GM12872 (cell line): ENCODE measurements around the gene PLPP1.

Source experiments
- TF ChIP-seq, protein P1 (sequence below): IDR thresholded peaks from 3 replicates; pipeline ENCODE4 v1.5.1; 2011; ENCODE audit warnings: low read depth, mild to moderate bottlenecking, low read length, moderate library complexity; ENCODE audit not compliant: insufficient read depth

The PLPP1 gene

GRCh38 chr5:55387865-55388264 is 146.9 kb downstream of the PLPP1 start:
- TF ChIP-seq, protein P1, sequence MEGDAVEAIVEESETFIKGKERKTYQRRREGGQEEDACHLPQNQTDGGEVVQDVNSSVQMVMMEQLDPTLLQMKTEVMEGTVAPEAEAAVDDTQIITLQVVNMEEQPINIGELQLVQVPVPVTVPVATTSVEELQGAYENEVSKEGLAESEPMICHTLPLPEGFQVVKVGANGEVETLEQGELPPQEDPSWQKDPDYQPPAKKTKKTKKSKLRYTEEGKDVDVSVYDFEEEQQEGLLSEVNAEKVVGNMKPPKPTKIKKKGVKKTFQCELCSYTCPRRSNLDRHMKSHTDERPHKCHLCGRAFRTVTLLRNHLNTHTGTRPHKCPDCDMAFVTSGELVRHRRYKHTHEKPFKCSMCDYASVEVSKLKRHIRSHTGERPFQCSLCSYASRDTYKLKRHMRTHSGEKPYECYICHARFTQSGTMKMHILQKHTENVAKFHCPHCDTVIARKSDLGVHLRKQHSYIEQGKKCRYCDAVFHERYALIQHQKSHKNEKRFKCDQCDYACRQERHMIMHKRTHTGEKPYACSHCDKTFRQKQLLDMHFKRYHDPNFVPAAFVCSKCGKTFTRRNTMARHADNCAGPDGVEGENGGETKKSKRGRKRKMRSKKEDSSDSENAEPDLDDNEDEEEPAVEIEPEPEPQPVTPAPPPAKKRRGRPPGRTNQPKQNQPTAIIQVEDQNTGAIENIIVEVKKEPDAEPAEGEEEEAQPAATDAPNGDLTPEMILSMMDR, result no peak

DNA sequence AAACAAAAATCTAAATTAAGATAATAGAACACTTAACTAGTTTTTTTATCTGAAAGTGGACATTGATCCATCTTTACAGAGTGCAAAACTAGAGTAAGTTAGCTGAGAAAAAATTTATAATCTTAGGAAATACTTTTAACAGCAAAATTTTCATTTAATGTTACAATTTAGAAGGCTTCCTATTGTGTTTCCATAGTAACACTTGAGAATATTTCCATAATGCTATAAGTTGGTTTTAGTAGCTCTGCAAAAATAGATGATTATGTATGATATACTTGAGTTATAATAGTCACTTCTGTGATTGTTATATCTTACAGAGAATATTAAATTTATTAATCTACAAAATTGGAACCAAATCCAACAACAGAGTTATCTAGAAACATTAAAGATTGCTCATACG is 148.4 kb downstream of the PLPP1 start:
- TF ChIP-seq, protein P1, result no peak

DNA sequence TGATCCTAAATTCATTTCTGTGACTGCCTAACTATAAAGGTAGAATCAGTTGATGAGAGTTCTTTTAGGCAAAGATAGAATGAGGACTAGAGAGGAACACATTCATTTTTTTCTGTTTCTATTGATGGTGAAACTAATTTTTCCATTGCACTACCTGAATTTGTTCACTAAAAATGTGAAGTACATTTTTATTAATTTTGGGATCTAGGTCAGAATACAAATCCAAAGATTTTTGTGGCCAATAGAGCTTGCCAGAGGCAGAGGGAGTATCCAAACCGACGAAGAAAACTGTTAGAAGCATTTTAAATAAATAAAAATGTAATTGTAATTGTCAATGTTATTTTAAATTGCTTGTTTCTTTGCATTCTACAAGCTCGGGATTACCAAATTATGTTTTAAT is 148.9 kb downstream of the PLPP1 start:
- TF ChIP-seq, protein P1, result no peak

- TF ChIP-seq, protein P1, result no peak
These were observed 149.5 kb downstream of the PLPP1 start for GRCh38 chr5:55385227-55385626.

DNA sequence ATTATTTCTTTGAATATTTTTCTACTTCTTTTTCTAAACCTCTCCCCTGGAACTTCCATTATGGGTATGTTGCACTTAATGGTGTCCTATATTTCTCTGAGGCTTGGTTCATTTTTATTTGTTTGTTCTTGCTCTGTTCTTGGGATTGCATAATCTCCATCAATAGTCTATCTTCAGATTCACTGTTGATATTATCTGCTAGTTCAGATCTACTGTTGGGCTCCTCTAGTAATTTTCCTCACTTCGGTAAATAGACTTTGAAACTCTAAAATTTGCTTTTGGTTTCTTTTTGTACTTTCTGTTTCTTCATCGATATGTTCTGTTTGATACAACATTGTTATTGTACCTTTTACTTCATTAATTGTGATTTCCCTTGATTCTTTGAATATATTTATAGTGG is 150.7 kb downstream of the PLPP1 start:
- TF ChIP-seq, protein P1, result no peak

DNA sequence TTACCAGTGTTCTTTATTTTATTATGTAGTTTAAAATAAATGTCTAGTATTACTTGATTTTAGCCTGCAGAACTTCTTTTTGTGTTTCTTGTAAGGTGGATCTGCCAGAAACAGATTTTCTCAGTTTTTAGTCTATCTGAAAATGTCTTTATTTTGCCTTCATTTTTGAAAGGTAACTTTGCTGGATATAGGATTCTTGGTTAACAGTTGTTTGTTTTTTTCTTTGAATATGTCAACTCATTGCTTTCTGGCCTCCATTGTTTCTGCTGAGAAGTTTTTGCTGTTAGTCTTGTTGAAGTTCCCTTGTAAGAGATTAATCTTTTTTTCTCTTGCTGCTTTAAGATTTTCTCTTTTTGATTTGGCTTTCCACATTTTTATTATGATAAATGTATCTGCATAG is 151.5 kb downstream of the PLPP1 start:
- TF ChIP-seq, protein P1, result no peak

- TF ChIP-seq, protein P1, result no peak
These were observed 157.0 kb downstream of the PLPP1 start for GRCh38 chr5:55377810-55378209.
